Cerebellar cortex (tissue), 1 donor: ENCODE results near the gene OSBPL5.

ENCODE experiments used
- DNase-seq: peaks from one replicate; pipeline ENCODE4 v3.0.0-alpha.2; 2015; ENCODE audit warnings: low spot score

OSBPL5 gene

DNA sequence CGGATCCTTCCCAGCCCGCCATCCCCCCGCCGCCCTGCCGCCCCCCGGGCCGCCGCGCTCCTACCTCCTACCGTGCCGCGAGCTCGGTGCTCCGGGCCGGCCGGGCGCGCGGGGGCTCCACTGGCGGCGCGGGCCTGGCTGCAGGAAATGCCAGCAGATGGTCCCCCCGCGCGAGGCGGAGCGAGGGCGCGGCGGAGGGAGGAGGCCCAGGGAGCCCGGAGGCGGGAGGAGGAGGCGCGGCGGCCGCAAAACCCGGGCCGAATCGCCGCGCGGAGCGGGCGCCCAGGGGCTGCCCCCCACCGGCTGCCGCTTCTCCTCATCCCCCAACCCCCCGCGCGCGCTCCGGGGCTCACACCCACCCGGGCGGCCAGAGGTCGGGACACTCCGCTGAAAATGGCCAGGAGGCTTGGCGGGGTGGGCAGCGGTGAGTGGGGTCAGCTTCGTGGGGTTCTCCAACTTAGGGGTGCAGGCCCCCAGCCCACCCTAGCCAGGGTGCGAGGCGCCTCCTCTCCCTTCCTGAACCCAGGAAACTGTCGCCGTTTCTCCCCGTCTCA lies at the start of gene OSBPL5:
Gene OSBPL5 (minus strand): TSS at position 159 of the 554 bp plus-strand sequence. CDS start 36,162 bp downstream, outside the sequence.
- DNase-seq = peak; percentile 50

DNA sequence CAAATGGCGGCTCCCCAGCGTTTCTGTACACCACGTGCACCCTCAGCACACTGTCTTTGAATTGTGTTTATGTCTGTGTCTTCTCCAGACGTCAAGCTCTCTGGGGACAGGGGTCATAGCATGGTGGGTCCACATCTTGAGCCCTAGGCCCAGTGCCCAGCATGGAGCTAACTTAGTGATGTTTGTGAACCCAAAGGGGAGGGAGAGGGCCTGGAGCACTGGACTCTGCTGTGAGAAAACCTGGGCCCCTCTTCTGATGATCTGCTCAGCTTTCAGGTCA lies 49.2 kb upstream of the OSBPL5 start:
- no peak for DNase-seq

GRCh38 chr11:3213659-3214419 lies 48.7 kb upstream of the OSBPL5 start:
- DNase-seq = no peak

- peak; percentile 4 for DNase-seq
Observed at GRCh38 chr11:3208272-3208671, 43.2 kb upstream of the OSBPL5 start.

GRCh38 chr11:3207526-3208189 lies 42.5 kb upstream of the OSBPL5 start:
- peak; percentile 97 for DNase-seq

- no peak for DNase-seq
Observed at GRCh38 chr11:3206922-3207204, 41.8 kb upstream of the OSBPL5 start.

DNA sequence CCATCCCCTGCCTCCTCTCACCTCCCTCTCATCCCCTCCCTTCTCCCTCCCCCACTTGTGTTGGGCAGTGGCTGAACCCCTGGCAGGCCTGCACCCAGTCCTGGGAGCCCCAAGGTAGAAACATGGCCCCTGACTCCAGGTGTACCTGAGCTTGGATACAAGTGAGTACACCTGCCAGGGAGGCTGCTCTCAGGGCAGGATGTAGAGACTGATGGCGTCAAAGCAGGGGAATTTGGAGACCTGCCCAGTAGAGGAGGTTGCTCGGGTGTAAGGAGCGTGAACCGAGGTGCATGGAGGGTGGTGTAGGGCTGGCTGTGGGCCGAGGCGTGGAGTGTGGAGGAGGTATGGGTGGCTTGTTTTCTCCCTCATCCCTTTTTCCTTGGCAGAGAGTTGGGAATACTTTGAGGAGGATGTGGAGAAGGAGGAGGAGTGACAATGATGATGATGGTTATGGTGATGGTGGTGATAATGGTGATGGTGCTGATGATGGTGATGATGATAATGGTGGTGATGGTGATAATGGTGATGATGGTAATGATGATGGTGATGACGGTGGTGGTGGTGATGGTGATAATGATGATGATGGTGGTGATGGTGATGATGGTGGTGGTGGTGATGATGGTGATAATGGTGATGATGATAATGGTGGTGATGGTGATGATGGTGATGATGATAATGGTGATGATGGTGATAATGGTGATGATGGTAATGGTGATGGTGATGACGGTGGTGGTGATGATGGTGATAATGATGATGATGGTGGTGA lies 41.2 kb upstream of the OSBPL5 start:
- no peak for DNase-seq

- DNase-seq = no peak
Observed at GRCh38 chr11:3205261-3206155, 40.4 kb upstream of the OSBPL5 start.

GRCh38 chr11:3204141-3205015 lies 39.3 kb upstream of the OSBPL5 start:
- no peak for DNase-seq

- no peak for DNase-seq
Observed at GRCh38 chr11:3203221-3204043, 38.3 kb upstream of the OSBPL5 start.

DNA sequence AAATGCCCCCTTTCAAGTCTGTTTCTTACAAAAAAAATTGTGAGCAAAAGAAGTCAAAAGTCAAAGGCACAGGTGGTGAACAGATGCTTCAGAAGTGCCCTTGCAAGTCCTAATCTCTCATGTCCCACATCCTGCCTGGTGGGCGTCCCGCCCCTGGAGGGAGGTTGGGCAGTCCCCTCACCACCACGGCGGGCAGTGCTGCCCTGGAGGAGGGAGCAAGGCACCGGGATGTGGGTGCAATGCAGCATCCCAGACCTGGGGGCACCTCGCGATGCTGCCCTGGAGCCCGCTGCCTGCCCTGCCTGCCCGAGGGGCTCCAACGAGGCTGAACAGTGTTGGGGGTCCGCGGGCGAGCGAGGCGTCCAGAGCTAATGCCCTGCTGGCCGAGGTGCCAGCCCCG lies 37.6 kb upstream of the OSBPL5 start:
- no peak for DNase-seq

- no peak for DNase-seq
Observed at GRCh38 chr11:3202305-3202704, 37.2 kb upstream of the OSBPL5 start.

DNA sequence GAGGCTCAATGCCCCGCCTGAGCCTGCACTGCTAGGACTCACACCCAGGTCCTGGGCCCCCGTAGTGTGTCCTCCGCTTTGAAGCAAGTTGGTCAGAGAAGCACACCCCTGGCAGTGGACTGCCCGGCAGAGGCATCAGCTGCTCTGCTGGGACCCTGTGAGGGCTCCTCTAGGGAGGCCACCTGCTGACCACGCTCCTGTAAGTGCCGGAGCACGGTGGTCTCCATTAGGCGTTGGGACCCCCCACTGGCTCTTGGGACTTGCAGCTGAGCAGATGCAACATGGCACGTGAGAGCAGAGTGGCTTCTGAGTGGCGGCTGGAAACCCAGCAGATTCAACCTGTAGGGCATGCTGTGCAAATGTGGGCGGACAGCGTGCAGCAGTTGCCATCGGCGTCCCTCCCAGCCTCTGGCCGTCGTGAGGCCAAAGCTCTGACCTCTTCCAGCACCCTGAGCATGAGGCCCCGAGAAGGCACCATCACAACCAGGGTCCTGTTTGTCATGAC lies 36.6 kb upstream of the OSBPL5 start:
- DNase-seq = no peak

DNA sequence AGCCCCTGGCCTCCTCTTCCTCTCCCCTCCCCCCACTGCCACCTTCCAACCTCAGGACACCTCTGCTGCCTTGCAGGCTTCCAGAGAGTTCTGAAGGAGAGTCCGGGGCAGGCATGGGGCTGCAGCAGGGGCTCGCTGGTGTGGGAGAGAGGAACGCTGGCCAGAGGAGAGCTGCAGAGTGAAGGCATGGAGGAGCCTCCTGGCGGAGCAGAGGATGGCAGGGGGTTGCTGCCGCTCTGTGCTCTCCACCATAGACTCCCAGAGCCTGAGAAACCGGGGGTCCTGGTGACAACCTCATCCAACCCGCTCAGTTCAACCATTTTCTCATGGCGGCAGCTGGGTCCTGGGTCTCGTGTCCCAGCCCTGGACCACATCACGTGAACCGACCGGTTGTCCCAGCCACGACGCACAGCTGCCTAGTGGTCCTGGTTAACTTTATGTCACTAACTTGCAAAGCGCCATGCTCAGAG lies 36.0 kb upstream of the OSBPL5 start:
- no peak for DNase-seq

GRCh38 chr11:3200388-3201111 lies 35.4 kb upstream of the OSBPL5 start:
- no peak for DNase-seq

GRCh38 chr11:3199537-3200295 lies 34.6 kb upstream of the OSBPL5 start:
- no peak for DNase-seq

DNA sequence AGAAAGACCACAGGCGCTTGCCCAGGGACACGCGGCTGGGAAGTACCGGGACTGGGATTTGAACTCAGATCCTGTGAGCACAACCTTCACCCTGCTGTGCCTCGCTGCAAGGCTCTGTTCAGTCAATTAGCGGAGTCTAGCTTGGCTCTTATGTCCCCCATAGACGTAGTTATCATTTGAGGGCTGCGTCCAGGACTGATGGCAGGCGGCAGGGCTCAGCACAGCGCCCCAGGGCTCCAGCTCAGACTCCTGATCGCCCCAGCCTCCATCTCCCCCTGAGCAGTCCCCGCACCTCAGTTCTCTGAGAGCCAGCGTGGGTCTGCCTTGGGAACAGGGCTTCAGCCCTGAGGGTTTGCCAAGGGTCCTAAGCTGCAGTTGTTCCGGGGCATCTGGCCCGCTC lies 33.7 kb upstream of the OSBPL5 start:
- no peak for DNase-seq

DNA sequence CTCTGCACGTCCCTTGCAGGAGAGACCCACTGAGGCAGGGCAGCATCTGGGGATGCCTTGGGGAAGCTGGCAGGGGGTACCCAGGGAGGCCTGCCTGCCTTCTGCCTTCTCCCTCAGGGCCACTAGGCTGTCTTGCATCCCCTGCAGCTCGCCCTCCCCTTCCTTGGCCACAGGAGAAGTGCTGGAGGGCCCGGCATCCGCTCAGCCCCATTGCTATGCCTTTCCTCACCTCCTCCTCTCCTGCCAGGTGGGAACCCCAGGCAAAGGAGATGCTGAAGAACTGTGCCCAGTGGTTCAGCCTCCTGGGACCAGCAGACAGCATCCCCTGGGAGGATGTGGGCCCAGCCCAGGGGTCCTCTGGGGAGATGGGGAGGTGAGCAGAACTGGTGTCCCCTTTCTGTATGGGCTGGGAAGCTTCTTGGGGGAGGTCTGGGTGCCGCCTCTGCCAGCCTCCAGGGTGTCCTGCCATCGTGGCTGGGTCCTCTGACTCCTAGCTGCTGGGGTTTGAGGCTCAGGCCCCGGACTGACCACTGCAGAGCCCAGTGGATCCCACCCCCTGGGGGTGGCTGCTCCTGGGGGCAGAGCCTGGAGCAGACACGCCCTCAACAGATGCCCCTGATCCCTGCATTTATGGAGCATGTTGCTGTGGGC lies 32.9 kb upstream of the OSBPL5 start:
- DNase-seq = no peak
